WTC11 (cell line): Measurements from ENCODE around the gene OR6B2.

Experiments used
- AFF4 ChIP-seq: sonication (generic); formaldehyde crosslinking; IDR thresholded peaks from 2 replicates; pipeline ENCODE4 v1.8.1; 2023; ENCODE audit warnings: mild to moderate bottlenecking, missing genetic modification reagents, borderline replicate concordance
- ATF2 ChIP-seq: sonication (generic); formaldehyde crosslinking; IDR thresholded peaks from 2 replicates; pipeline ENCODE4 v1.8.1; 2022; ENCODE audit warnings: low read depth, missing genetic modification reagents, borderline replicate concordance
- CREM ChIP-seq: sonication (generic); formaldehyde crosslinking; IDR thresholded peaks from 2 replicates; pipeline ENCODE4 v1.8.1; 2022; ENCODE audit warnings: mild to moderate bottlenecking, missing genetic modification reagents, moderate library complexity
- CTCF ChIP-seq: fragments of 200-600 bp; IDR thresholded peaks from 2 replicates; pipeline ENCODE4 v1.8.0; 2022; ENCODE audit warnings: antibody characterized with exemption
- E2F4 ChIP-seq: sonication (generic); formaldehyde crosslinking; IDR thresholded peaks from 2 replicates; pipeline ENCODE4 v1.8.1; 2022; ENCODE audit warnings: low read depth, mild to moderate bottlenecking, moderate library complexity, missing genetic modification reagents, borderline replicate concordance
- ESRRA ChIP-seq: sonication (generic); formaldehyde crosslinking; IDR thresholded peaks from 2 replicates; pipeline ENCODE4 v1.8.1; 2022; ENCODE audit warnings: mild to moderate bottlenecking, missing genetic modification reagents, borderline replicate concordance
- FOXJ3 ChIP-seq: sonication (generic); formaldehyde crosslinking; IDR thresholded peaks from 2 replicates; pipeline ENCODE4 v1.9.0; 2021; ENCODE audit warnings: missing genetic modification reagents, mild to moderate bottlenecking, borderline replicate concordance
- NR3C1 ChIP-seq: sonication (generic); formaldehyde crosslinking; conservative IDR thresholded peaks from 2 replicates; pipeline ENCODE4 v1.8.1; 2023; ENCODE audit warnings: low read depth, mild to moderate bottlenecking, missing genetic modification reagents
- TEAD4 ChIP-seq: sonication (generic); formaldehyde crosslinking; IDR thresholded peaks from 2 replicates; pipeline ENCODE4 v1.8.0; 2022; ENCODE audit warnings: mild to moderate bottlenecking, missing genetic modification reagents
- TP53 ChIP-seq: sonication (generic); formaldehyde crosslinking; IDR thresholded peaks from 2 replicates; pipeline ENCODE4 v1.8.1; 2023; ENCODE audit warnings: mild to moderate bottlenecking, missing genetic modification reagents
- ZNF263 ChIP-seq: sonication (generic); formaldehyde crosslinking; IDR thresholded peaks from 2 replicates; pipeline ENCODE4 v1.8.1; 2022; ENCODE audit warnings: low read depth, mild to moderate bottlenecking, moderate library complexity, missing genetic modification reagents
- TF ChIP-seq, protein P1 (sequence below): sonication (generic); formaldehyde crosslinking; IDR thresholded peaks from 2 replicates; pipeline ENCODE4 v1.8.0; 2022; ENCODE audit warnings: mild to moderate bottlenecking, missing genetic modification reagents
- TF ChIP-seq, protein P2 (sequence below): sonication (generic); formaldehyde crosslinking; IDR thresholded peaks from 2 replicates; pipeline ENCODE4 v1.8.1; 2023; ENCODE audit warnings: mild to moderate bottlenecking, missing genetic modification reagents, moderate library complexity

- no peak for TF ChIP-seq CTCF
- no peak for TF ChIP-seq TP53 (CRISPR knock-in tag)
- no peak for TF ChIP-seq NR3C1 (CRISPR knock-in tag)
- TF ChIP-seq, protein P1, sequence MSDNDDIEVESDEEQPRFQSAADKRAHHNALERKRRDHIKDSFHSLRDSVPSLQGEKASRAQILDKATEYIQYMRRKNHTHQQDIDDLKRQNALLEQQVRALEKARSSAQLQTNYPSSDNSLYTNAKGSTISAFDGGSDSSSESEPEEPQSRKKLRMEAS (CRISPR knock-in tag) = no peak
- no peak for TF ChIP-seq TEAD4
- no peak for TF ChIP-seq CREM (CRISPR knock-in tag)
- no peak for TF ChIP-seq ATF2 (CRISPR knock-in tag)
- no peak for TF ChIP-seq FOXJ3 (CRISPR knock-in tag)
- TF ChIP-seq, protein P2, sequence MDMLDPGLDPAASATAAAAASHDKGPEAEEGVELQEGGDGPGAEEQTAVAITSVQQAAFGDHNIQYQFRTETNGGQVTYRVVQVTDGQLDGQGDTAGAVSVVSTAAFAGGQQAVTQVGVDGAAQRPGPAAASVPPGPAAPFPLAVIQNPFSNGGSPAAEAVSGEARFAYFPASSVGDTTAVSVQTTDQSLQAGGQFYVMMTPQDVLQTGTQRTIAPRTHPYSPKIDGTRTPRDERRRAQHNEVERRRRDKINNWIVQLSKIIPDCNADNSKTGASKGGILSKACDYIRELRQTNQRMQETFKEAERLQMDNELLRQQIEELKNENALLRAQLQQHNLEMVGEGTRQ (CRISPR knock-in tag) = no peak
- TF ChIP-seq E2F4 (CRISPR knock-in tag) = no peak
- TF ChIP-seq ESRRA = no peak
- TF ChIP-seq AFF4 (CRISPR knock-in tag) = no peak
- no peak for TF ChIP-seq ZNF263
Observed at GRCh38 chr2:240032406-240033329, 2.4 kb upstream of the OR6B2 start.
